Activated CD4-positive, CD25-positive, alpha-beta regulatory T cell treated with anti-CD3 and anti-CD28 coated beads, Interleukin-2, amount 50 U/mL, for 72 hours (primary cell): ENCODE measurements around the gene THUMPD1.
"Not testable (repeated sequence)": the region's sequence is repeated elsewhere in the genome, so short reads cannot be mapped to it uniquely, and the experiment has no call there.

Experiments
- DNase-seq: peaks from one replicate; pipeline ENCODE4 v3.0.0; 2021

Gene THUMPD1, protein sequence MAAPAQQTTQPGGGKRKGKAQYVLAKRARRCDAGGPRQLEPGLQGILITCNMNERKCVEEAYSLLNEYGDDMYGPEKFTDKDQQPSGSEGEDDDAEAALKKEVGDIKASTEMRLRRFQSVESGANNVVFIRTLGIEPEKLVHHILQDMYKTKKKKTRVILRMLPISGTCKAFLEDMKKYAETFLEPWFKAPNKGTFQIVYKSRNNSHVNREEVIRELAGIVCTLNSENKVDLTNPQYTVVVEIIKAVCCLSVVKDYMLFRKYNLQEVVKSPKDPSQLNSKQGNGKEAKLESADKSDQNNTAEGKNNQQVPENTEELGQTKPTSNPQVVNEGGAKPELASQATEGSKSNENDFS

DNA sequence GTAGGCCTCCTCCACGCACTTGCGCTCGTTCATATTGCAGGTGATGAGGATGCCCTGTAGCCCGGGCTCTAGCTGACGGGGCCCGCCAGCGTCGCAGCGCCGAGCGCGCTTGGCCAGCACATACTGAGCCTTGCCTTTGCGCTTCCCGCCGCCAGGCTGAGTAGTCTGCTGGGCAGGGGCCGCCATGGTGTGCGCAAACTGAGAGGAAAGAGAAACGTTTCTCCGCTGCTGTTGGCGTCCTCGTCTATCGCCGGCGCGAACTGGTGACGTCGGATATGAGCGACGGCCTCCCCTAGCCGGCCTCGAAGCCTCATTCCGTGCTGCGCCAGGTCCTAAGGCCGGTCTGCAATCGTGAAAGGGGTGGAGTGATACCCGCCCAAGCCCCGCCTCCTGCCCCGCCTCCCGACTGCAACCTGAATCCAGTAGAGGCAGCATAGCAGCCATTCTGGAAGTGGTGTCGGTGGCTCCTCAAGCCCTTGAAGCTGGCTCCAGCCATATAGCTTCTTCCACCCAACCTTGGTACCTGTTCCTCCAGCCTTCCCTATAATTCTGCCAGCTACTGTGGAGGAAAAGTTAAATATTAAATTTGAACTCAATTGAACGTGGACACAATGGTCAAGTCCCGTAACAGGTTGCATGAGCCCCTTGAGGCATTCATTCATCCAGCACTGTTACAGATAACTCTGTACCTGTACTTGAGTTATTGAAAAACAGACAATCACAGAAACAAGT, at the start of gene THUMPD1:
Gene THUMPD1 (minus strand): TSS at position 265 of the 732 bp plus-strand sequence. CDS start 79 bp downstream, at position 186.
- peak; percentile 96 for DNase-seq

DNA sequence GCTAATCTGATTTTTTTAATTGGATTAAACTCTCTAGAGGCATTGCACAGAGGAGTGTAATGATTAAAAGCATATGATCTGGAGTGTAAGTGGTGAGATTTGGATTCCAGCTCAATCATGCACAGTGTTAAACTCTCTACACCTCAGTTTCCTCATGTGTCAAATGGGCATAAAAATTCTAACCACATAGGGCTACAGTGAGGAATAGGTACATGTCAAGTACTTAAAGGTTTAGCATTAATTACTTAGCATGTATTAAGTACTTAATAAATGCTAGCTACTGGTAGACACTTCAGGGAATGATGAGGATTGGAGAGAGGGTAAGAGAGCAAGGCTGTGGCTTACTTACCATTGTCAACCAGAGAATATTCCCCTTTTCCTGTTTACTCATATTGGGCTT, 47.5 kb upstream of the THUMPD1 start:
- DNase-seq: no peak

DNA sequence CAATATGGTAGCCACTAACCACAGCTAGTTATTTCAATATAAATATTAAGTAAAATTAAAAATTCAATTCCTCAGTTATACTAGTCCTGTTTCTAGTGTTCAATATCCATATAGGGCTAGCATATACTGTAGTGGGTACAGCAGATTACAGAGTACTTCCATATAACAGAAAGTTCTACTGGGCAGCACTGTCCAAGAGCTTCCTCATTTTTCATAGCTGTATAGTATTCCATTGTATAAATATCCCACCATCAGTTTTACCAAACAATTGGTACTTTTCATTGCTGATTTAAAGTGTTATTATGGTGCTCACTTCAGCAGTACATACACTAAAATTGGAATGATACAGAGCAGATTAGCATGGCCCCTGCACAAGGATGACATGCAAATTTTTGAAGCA, 42.6 kb upstream of the THUMPD1 start:
- DNase-seq: no peak

DNA sequence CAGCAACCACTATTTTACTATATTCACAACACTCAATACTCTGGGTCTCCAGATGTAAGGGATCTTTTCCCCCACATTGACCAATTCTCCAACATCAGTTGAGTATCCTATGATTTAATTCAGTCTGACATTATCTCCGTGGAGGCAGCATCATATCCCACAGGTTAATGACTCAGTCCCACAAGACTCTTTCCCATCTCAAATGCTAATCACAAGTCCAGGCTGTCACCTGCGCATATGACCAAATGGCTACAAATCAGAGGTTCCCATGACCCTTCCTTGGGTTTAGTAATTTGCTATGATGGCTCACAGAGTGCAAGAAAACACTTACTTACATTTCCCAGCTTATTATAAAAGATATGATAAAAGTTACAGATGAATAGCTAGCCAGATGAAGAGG, 40.9 kb upstream of the THUMPD1 start:
- no peak for DNase-seq

DNA sequence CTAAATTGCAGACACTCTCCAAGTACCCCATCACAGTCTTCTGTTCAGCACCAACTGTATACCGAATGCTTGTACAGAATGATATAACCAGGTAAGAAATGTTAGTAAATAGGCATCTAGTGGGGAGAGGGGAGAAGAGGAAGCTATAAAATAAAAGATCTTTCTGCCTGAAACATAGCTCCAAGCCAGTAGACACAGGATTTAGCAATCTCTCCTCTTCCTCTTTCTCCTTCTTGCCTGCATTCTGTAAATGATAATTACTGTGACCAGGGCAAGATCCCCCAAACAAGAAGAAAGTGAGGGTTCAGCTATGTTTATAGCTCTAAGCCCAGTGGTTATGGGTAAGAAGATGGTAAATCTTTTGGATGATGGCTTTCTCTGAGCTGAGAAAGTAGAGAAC, 40.1 kb upstream of the THUMPD1 start:
- DNase-seq: no peak

DNA sequence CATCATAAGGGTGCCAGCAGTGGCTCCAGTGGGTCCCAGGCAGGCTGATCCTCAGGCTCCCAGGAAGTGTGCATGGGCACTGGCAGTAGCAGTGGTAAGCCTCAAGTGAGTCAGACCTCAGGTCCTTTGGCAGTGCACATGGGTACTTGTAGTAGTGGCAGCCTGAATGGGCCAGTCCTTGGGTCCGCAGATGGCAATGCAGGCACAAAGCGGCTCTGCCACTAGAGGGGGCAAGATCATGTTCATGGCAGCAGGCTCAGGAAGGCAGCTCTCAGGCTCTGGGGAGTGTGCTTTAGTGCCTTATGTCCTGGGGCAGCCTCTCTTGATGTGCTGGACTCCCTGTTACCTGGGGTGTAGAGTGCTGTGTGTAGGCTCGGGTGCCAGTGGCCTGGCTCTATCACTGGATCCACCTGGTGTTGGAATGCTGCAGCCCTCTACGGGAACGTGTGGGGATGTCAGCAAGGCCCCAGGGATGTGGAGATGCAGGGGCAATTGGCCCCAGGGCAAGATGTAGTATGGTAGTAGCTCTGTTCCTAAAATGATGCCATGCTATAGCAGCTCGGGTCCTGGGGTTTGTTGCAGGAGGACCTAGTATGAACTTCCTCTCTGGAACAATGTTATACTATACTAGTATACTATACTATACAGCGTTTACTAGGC, 33.2 kb upstream of the THUMPD1 start:
- DNase-seq: peak; percentile 45

DNA sequence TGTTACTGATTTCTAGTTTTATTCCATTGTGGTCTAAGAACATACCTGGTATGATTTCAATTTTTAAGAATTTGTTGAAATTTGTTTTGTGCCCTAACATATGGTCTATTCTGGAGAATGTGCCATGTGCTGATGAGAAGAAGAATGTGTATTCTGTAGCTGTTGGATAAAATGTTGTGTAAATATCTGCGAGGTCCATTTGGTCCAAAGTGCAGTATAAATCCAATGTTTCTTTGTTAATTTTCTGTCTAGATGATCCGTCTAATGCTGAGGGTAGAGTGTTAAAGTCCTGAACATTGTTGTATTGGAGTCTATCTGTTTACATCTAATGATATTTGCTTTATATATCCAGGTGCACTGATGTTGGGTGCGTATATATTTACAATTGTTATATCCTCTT, 32.1 kb upstream of the THUMPD1 start:
- no peak for DNase-seq

DNA sequence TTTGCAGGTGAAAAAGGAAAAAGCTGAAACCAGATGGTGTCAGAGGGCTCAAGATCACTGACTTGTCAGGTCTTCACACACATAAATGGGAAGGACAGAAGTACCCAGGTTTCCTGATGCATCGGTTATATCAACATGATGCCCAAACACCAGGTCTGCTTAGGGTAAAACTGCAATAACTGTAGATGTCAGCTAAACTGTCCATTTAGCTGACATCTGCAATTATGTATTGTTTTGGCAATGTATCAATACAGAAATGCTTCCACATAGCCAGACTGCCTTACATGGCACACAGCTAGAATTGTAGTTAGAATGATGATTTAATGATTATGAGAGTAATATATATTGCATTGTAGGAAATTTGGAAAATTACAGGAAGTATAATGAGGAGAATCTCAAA, 27.2 kb upstream of the THUMPD1 start:
- no peak for DNase-seq

DNA sequence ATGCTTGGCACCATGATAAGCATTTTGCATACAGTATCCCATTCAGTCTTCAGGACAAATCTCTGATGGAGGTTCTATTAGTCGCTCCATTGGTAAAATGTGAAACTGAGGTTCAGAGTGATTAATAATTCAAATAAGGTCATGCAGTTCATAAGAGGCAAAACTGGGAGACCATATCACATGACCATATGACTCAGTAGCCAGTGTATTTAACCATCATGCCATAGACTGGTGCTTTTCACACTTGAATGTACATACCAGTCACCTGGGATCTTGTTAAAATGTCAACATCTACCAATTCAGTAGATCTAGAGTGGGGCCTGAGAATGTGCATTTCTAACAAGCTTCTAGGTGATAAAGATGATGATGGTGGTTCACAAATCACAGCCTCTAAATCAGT, 26.5 kb upstream of the THUMPD1 start:
- DNase-seq: no peak

DNA sequence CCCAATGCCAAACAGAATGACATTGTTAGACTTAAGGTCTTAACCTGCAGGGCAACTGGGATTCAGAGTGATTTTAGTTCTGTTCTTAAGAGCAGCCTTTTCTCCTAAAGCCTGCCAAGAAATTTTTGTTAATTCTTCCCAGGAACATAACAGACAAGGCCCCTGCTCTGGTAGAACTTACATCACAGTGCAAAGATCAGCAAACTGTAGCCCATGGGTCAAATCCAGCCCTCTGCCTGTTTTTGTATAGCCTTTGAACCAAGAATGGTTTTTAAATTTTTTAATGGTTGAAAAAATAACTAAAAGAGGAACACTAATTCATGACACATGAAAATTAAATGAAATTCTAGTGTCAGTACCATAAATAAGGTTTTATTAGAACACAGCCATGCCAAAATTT, 26.0 kb upstream of the THUMPD1 start:
- DNase-seq: no peak

DNA sequence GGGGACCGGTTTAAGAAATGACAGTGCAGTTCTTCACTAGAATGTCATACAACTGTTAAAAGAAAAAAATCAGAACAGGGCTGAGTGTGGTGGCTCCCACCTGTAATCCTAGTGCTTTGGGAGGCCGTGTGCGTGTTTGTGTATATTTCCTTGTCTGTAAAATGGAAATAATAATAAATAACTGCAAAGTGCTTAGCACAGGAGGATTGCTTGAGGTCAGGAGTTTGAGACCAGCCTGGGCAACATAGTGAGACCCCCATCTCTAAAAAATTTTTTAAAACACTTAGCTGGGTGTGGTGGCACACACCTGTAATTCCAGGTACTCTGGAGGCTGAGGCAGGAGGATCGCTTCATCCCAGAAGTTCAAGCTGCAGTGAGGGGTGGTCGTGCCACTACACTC, 24.7 kb upstream of the THUMPD1 start:
- DNase-seq: no peak

DNA sequence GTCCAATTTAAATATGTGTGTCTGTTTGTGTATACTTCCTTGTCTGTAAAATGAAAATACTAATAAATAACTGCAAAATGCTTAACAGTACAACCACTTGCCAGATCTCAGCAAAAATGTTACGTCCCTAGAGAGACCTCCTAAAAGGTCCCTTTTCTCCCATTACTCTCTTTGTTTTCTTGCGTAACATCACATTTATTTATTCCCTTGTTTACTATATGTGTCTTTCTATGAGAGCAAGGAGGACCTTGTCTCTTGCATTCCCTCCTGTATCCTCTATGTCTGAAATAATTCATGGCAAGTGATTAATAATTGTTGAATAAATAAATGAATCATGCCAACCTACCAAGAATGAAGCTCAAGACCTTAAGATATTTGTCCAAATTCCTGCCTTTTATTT, 24.1 kb upstream of the THUMPD1 start:
- no peak for DNase-seq

DNA sequence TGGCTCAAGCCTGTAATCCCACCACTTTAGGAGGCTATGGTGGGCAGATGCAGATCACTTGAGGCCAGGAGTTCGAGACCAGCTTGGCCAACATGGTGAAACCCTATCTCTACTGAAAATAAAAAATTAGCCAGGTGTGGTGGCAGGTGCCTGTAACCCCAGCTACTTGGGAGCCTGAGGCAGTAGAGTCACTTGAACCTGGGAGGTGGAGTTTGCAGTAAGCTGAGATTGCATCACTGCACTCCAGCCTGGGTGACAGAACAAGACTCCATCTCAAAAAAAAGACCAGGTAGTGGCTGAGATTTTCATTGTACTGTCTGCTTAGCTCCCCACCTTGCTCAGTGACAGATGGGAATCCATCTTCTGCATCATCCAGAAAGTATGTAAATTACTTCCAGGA, 22.8 kb upstream of the THUMPD1 start:
- DNase-seq: not testable (repeated sequence)

DNA sequence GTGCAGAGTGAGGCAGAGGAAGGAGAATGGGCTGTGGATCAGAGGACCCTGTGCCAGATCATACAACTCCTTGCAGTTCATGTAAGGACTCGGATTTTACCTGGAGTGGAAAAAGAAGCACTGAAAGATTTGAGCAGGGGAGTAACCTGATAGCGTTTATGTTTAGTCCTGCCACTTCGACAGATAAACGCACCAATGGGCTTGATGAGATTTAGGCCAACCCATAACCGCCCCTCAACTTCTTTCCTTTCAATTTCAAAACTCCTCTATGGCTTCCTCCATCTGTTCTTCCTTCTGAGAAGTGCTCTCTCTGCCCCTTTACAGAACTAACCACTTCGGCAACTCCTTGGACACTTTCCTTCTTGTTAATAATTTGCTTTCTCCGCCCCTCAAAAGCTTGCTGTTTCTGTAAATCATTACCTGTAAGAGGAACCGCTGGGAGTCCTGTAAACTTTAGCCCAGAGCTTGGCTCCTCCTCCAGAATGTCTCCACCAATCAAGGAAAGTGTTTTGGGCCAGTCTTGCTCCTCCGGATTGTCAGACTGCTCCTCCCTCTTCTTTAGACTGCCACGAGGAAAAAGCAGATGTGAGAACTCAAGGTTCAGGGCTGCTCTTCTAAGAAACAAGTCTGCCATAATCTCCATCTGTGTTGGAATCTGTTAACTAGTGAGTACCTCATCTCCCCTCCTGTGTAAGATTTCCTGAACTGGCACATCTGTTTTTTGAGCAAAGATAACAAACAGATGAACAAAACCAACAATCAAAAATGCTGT, 22.0 kb upstream of the THUMPD1 start, which contains the start of gene ACSM3:
Gene ACSM3 (plus strand): TSS at position 554 of the 772 bp plus-strand sequence. CDS start 6,021 bp downstream, outside the sequence.
- DNase-seq: peak; percentile 52

DNA sequence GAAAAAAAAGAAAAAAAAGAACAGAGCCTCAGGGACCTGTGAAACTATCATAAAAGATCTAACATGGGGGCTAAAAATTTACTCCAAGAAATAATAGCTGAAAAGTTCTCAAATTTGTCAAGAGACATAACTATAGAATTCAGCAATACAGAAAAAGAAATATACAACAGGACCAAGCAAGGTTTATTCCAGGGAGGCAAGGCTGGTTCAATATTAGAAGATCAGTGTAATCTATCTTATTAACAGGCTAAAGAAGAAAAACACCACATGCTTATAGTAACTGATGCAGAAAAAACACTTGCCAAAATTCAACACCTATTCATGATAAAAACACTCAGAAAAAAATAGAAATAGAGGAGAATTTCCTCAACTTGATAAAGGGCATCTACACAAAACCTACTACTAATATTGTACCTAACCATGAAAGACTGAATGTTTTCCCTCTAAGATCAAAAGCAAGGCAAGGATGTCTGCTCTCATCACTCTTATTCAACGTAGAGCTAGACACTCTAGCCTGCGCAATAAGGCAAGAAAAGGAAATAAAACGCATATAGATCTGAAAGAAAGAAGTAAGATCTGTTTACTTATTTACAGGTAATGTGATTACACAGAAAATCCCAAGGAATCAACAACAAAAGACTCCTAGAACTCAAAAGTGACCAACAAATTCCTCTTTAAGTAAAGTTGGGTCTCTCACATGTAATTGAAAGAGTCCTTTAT, 20.9 kb upstream of the THUMPD1 start:
- no peak for DNase-seq

DNA sequence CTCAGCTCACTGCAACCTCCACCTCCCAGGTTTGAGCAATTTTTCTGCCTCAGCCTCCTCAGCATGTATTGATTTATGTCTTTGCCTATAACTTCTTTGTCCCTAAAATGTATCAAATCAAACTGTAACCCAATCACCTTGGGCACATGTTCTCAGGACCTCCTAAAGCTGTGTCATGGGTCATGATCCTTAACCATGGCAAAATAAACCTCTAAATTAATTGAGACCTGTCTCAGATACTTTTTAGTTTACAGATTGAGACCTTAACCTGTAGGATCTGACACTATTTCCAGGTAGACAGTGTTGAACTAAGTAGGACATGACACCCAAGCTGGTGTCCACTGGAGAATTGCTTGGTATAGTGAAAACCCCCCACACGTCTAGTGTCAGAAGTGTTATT, 19.6 kb upstream of the THUMPD1 start:
- no peak for DNase-seq

DNA sequence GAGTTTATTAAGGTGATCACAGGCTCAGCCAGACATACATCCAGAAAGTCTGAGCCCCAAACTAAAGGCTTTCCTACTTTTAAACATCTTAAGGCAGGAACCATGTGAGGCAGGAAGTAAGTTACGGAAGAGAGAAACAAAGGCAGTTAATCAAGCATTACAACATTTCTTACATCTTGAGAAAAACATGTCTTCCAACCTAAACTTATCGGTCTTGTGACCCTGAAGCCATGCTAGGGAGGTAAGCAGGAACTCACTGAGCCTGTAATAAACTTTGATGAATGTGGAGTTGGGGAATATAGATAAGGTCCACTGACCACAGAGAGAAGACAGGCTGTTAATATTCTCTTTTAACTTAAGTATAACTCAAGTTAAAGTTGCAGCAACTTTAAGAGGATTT, 18.7 kb upstream of the THUMPD1 start:
- no peak for DNase-seq

DNA sequence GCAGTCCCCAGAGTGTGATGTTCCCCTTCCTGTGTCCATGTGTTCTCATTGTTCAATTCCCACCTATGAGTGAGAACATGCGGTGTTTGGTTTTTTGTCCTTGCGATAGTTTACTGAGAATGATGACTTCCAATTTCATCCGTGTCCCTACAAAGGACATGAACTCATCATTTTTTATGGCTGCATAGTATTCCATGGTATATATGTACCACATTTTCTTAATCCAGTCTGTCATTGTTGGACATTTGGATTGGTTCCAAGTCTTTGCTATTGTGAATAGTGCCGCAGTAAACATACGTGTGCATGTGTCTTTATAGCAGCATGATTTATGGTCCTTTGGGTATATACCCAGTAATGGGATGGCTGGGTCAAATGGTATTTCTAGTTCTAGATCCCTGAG, 14.2 kb upstream of the THUMPD1 start:
- not testable (repeated sequence) for DNase-seq

DNA sequence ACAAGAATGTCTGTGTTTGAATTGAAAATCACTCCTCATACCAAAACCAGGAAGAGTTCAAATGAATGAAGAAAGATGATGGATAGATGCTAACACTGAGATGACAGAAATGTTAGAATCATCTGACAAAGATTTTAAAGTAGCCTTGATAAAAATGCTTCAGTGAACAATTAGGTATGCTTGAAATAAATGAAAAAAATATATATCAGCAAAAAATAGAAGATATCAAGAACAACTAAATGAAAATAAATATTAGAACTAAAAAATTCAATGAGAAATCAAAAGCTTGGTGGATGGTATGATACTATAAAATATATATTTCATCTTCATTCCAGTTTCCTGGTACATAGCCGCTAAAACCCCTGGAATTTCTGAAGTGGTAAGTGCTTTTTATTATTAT, 13.6 kb upstream of the THUMPD1 start:
- no peak for DNase-seq

DNA sequence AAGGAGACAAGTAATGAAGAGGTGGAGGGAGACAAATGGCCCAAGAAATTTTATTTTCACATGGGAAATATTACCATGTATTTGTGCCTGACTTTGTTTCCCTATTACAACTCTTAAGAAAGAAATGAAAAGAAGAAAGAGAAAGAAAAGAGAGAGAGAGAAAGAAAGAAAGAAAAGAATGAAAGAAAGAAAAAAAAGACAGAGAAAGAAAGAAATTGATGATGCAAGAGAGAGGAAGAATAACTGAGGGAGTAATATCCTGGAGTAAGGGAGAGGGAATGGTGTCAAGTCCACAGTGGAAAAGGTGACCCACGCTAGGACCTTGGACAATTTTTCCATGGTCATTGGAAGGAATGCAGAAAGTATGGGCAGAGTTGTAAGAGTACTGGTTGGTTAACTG, 12.1 kb upstream of the THUMPD1 start:
- DNase-seq: no peak

DNA sequence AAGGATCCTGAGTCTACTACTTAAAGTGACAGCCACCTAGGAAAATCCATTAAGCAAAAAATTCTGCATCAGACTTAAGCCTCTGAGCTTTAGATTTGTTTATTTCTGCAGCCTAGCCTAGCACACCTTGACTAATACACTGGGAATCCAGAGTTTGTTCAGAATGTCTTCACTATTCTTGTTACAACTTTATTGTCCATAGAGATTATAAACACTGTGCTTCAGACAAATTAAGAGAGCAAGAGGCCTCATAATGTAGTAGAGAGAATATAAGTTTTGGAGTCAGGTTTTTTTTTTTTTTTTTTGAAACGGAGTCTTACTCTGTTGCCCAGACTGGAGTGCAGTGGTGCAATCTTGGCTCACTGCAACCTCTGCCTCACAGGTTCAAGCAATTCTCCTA, 8.9 kb upstream of the THUMPD1 start:
- DNase-seq: no peak

DNA sequence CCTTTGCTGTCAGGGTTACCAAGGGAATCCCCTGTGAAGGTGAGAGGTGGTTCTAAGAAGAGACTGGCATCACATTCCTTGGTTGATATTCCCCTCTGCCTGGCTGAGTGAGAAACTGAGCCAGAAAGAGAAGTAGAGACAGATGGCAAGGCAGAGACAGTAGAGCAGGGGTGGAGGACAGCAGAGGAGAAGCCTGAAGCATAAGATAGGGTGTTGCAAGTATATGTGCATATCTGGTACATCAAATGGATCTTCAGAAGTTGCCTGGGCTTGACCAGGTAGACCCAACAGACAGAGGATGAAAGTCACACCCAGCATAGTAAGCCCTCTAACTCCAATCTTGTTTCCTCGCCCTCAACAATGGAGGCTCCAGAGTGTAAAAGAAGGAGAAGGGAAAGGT, 7.9 kb upstream of the THUMPD1 start:
- DNase-seq: no peak
